GM10266 (cell line): ENCODE measurements around the gene TESMIN.

Source experiments
- DNase-seq: peaks from one replicate; pipeline ENCODE4 v3.0.0; 2012; ENCODE audit errors: extremely low spot score
- CTCF ChIP-seq: IDR thresholded peaks from 2 replicates; pipeline ENCODE4 v1.5.1; 2012; ENCODE audit warnings: mild to moderate bottlenecking, low read depth; ENCODE audit not compliant: control insufficient read depth, insufficient read depth; ENCODE audit errors: missing control alignments

TESMIN gene

DNA sequence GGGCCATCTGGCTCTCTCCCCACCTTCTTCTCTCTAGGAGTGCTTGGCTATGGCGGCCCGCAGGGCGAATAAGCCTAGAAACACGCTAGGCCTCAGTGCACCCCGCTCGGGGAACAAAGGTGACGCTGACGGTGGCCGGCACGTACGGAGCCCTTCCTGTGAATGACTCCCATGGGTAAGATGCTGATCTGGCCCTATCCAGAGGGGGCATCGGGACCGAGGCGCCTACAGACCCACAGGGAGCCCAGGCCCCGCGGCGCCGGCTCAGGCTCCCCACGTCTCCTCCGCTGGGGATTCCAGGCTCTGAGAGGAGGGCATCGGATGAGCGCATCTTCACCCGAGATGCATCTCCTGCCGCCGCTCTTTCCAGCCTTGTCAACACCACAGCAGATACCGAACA is 31.4 kb upstream of the TESMIN start:
- no peak for TF ChIP-seq CTCF
- DNase-seq: no peak

DNA sequence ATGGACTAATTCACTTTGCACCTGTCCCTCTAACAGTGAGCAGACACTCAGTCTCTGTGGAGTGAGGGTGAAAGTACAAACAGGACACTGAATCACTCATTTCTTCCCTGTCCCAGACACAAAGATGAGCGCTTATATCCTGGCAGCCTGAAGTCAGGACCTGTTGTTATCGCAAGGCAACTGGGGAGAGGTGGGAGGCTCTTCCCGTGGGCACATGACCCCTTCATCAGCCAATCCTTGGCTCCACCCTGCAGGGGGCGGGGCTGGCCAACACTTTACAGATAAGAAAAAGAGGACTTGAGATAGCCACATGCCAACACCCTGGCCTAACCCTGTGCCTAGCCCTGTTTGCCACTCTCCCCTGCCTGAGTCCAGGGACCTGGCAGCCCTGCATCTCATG is 29.5 kb upstream of the TESMIN start:
- DNase-seq: no peak
- TF ChIP-seq CTCF: no peak

DNA sequence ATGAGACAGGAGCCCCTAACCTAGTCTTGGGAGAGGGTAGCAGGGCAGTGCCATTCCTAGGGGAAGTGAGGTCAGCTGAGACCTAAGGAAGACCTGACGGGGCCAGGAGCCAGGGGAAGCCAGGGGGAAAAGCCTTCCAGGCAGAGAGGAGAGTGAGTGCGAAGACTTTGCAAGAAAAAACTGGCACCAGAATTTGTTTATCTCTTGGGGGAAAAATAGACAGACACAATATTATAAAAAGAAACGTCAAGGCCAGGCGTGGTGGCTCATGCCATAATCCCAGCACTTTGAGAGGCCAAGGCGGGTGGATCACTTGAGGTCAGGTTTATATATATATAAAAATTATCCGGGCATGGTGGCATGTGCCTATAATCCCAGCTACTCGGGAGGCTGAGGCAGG is 26.9 kb upstream of the TESMIN start:
- DNase-seq: no peak
- TF ChIP-seq CTCF: no peak

DNA sequence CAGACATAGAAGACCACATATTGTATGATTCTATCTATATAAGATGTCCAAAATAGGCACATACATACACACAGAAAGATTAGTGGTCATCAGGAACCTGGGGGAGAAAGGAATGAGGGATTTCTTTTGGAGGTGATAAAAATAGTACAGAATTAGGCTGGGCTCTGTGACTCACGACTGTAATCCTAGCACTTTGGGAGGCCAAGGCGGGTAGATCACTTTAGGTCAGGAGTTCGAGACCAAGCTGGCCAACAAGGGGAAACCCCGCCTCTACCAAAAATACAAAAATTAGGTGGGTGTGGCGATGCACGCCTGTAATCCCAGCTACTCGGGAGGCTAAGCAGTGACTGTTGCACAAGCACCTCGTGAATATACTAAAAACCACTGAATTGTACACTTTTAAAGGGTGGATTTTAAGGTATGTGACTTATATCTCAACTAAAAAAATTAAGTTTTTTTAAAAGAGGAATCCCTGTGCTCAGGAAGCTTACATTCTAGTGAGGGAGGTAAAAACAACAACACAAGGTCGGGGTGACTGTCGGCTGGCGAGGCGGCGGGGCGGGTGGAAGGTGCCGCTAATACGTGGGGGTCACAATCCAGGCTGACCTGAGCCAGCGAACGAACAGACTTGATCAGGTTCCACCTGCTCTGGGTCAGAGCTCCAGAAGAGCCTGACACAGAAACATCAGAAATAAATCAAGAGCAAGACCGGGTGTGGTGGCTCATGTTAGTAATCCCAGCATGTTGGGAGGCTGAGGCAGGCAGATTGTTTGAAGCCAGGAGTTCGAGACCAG is 25.3 kb upstream of the TESMIN start:
- TF ChIP-seq CTCF: no peak
- no peak for DNase-seq

DNA sequence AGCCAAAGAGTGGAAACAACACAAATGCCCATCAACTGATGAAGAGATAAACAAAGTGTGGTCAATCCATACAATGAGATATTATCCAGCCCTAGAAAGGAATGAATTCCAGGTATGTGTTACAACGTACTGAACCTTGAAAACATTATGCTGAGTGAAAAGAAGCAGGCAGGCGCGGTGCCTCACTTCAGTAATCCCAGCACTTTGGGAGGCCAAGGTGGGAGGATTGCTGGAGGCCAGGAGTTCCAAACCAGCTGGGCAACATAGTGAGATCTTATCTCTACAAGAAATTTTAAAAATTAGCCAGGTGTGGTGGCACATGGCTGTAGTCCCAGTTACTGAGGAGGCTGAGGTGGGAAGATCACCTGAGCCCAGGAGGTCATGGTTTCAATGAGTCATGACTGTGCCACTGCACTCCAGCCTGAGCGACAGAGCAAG is 24.6 kb upstream of the TESMIN start:
- no peak for TF ChIP-seq CTCF
- DNase-seq: no peak

- DNase-seq: no peak
- TF ChIP-seq CTCF: no peak
Observed at GRCh38 chr11:68774194-68774585, 22.9 kb upstream of the TESMIN start.

DNA sequence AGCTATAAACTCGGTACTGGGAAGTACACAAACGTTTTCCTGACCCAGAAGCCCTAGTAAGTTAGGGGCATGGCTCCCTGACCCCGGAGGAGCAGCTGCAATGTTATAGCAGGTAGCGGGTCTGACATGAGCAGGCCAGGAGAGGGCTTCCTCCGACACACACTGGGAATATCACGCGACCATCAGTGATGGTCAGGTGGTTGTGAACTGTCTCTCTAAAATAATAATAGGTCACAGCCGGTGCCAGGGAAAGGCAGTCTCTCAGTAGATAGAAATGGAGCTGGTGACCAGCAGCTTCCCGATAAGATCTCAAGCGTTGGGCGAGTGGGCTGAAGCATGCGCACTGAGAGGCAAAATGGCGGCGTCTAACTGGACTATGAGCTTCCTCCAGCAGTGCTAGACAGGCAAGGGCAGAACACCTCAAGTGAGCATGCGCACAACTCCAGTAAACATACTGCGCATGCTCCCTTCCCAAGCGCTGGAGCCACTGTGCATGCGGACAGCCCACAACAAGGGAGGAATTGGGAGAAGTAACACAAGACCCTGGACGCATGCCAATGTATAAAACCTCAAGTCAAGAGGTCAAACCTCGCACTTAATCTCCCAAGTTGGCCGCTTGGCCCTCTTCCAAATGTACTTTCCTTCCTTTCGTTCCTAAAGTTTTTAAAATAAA is 22.3 kb upstream of the TESMIN start:
- no peak for TF ChIP-seq CTCF
- DNase-seq: no peak
